H1 (cell line): ENCODE results near the gene TIMM9. TPM values are rescaled to one million over a fixed set of nuclear protein-coding genes. Genes with fewer than 3 reads are reported as not detected.

Experiments used
- EP300 ChIP-seq, 2 experiments: IDR thresholded peaks; 1 replicate in 1 of 2; 2 replicates in 1 of 2; pipeline ENCODE4 v1.6.1; 2011 to 2012; ENCODE audit warnings: low read depth in 2 of 2, low read length in 2 of 2, mild to moderate bottlenecking in 2 of 2, borderline replicate concordance in 1 of 2, inconsistent platforms in 1 of 2, moderate library complexity in 1 of 2
- GTF2F1 ChIP-seq: IDR thresholded peaks from 2 replicates; pipeline ENCODE4 v1.6.1; 2012; ENCODE audit warnings: low read depth, low read length, improper control_type of control experiment, borderline replicate concordance
- KDM1A ChIP-seq: fragments of 200-600, 300-600 bp; sonication (generic); IDR thresholded peaks from 2 replicates; pipeline ENCODE4 v1.7.1; 2016; ENCODE audit warnings: mild to moderate bottlenecking, low read length, borderline replicate concordance
- KDM4A ChIP-seq: IDR thresholded peaks from one replicate; pipeline ENCODE4 v1.7.1; 2012; ENCODE audit warnings: low read depth, mild to moderate bottlenecking, moderate library complexity, low read length, inconsistent platforms; ENCODE audit not compliant: severe bottlenecking
- PHF8 ChIP-seq: fragments of 200-600 bp; sonication (generic); conservative IDR thresholded peaks from 2 replicates; pipeline ENCODE4 v1.7.1; 2012; ENCODE audit warnings: low read depth, mild to moderate bottlenecking, inconsistent platforms, low read length, moderate library complexity
- POLR2A ChIP-seq, 2 experiments: IDR thresholded peaks; 1 replicate in 1 of 2; 2 replicates in 1 of 2; pipeline ENCODE4 v1.6.1; 2011; ENCODE audit warnings: low read depth in 2 of 2, low read length in 2 of 2, mild to moderate bottlenecking in 2 of 2; ENCODE audit errors: control extremely low read depth in 1 of 2
- SRF ChIP-seq: IDR thresholded peaks from 2 replicates; pipeline ENCODE4 v1.6.1; 2011; ENCODE audit warnings: mild to moderate bottlenecking, low read depth, low read length, moderate library complexity
- TBP ChIP-seq: IDR thresholded peaks from 2 replicates; pipeline ENCODE4 v1.6.1; 2011; ENCODE audit warnings: low read depth, low read length, improper control_type of control experiment
- ZNF274 ChIP-seq: IDR thresholded peaks from 2 replicates; pipeline ENCODE4 v1.7.0; 2012; ENCODE audit warnings: low read length, borderline replicate concordance; ENCODE audit errors: extremely low read depth
- polyA plus RNA-seq, 7 experiments: library from polyadenylated mRNA; depleted of rRNA in 3 of 7; stranded (reverse) in 5 of 7; unstranded in 2 of 7; fragments of >200 nt in 5 of 7; fragments of 200-250 nt in 2 of 7; gene quantifications; 1 replicate in 5 of 7; 2 replicates in 1 of 7; 4 replicates in 1 of 7; pipeline versions ENCODE4 v1.2.1 to v1.2.3, GENCODE V29; 2011 to 2013; ENCODE audit warnings: missing spikeins in 2 of 7, mixed read lengths in 2 of 7
- total RNA-seq: library from RNA; stranded (reverse); fragmentation: NEBNext Ultra II Directional; extraction: Animal tissue kit (Norgen Biotek cat#: 25700); gene quantifications from 2 replicates; pipeline ENCODE4 v1.2.1, GENCODE V29; 2021
- TF ChIP-seq, protein P1 (sequence below): fragments of 300-600 bp; sonication (generic); IDR thresholded peaks from 2 replicates; pipeline ENCODE4 v1.7.1; 2012; ENCODE audit warnings: low read length, moderate library complexity, mild to moderate bottlenecking, inconsistent platforms; ENCODE audit not compliant: insufficient replicate concordance
- TF ChIP-seq, protein P2 (sequence below): IDR thresholded peaks from 2 replicates; pipeline ENCODE4 v1.6.1; 2012; ENCODE audit warnings: inconsistent platforms

Gene TIMM9
- total and polyA plus RNA-seq, 2 of the 8 experiments (the other 6 are each of a cell fraction or from before 2014, with no cell fraction given): 24.0 to 52.2 TPM

DNA sequence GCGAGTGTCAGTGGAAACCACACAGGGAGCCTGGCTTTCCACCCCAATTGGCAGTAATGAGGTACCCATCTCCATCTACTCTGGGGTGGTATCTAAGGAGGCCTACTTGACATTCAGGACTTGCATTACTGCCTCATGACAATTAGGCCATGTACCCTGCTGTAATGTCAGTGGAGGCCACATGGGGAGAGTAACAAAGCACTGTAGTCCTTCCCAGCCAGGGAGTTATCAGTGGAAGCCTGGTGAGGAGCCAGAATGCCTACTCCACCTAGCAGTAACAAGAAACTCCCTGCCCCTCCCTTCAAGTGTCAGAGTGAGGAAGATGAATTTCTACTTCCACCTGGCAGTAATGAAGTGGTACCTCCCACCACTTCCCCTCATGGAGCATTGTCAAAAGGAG lies 12.5 kb downstream of the TIMM9 start (continued):
- TF ChIP-seq, protein P1, sequence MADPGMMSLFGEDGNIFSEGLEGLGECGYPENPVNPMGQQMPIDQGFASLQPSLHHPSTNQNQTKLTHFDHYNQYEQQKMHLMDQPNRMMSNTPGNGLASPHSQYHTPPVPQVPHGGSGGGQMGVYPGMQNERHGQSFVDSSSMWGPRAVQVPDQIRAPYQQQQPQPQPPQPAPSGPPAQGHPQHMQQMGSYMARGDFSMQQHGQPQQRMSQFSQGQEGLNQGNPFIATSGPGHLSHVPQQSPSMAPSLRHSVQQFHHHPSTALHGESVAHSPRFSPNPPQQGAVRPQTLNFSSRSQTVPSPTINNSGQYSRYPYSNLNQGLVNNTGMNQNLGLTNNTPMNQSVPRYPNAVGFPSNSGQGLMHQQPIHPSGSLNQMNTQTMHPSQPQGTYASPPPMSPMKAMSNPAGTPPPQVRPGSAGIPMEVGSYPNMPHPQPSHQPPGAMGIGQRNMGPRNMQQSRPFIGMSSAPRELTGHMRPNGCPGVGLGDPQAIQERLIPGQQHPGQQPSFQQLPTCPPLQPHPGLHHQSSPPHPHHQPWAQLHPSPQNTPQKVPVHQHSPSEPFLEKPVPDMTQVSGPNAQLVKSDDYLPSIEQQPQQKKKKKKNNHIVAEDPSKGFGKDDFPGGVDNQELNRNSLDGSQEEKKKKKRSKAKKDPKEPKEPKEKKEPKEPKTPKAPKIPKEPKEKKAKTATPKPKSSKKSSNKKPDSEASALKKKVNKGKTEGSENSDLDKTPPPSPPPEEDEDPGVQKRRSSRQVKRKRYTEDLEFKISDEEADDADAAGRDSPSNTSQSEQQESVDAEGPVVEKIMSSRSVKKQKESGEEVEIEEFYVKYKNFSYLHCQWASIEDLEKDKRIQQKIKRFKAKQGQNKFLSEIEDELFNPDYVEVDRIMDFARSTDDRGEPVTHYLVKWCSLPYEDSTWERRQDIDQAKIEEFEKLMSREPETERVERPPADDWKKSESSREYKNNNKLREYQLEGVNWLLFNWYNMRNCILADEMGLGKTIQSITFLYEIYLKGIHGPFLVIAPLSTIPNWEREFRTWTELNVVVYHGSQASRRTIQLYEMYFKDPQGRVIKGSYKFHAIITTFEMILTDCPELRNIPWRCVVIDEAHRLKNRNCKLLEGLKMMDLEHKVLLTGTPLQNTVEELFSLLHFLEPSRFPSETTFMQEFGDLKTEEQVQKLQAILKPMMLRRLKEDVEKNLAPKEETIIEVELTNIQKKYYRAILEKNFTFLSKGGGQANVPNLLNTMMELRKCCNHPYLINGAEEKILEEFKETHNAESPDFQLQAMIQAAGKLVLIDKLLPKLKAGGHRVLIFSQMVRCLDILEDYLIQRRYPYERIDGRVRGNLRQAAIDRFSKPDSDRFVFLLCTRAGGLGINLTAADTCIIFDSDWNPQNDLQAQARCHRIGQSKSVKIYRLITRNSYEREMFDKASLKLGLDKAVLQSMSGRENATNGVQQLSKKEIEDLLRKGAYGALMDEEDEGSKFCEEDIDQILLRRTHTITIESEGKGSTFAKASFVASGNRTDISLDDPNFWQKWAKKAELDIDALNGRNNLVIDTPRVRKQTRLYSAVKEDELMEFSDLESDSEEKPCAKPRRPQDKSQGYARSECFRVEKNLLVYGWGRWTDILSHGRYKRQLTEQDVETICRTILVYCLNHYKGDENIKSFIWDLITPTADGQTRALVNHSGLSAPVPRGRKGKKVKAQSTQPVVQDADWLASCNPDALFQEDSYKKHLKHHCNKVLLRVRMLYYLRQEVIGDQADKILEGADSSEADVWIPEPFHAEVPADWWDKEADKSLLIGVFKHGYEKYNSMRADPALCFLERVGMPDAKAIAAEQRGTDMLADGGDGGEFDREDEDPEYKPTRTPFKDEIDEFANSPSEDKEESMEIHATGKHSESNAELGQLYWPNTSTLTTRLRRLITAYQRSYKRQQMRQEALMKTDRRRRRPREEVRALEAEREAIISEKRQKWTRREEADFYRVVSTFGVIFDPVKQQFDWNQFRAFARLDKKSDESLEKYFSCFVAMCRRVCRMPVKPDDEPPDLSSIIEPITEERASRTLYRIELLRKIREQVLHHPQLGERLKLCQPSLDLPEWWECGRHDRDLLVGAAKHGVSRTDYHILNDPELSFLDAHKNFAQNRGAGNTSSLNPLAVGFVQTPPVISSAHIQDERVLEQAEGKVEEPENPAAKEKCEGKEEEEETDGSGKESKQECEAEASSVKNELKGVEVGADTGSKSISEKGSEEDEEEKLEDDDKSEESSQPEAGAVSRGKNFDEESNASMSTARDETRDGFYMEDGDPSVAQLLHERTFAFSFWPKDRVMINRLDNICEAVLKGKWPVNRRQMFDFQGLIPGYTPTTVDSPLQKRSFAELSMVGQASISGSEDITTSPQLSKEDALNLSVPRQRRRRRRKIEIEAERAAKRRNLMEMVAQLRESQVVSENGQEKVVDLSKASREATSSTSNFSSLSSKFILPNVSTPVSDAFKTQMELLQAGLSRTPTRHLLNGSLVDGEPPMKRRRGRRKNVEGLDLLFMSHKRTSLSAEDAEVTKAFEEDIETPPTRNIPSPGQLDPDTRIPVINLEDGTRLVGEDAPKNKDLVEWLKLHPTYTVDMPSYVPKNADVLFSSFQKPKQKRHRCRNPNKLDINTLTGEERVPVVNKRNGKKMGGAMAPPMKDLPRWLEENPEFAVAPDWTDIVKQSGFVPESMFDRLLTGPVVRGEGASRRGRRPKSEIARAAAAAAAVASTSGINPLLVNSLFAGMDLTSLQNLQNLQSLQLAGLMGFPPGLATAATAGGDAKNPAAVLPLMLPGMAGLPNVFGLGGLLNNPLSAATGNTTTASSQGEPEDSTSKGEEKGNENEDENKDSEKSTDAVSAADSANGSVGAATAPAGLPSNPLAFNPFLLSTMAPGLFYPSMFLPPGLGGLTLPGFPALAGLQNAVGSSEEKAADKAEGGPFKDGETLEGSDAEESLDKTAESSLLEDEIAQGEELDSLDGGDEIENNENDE: no peak
- TF ChIP-seq EP300 (IDR thresholded peaks at IDR 0.05; ENCODE audit: borderline replicate concordance in 1 of 2, low read depth in 2 of 2, low read length in 2 of 2) (no peak), KDM1A (no peak), SRF (no peak), ZNF274 (no peak), GTF2F1 (no peak), POLR2A (IDR thresholded peaks at IDR 0.05; ENCODE audit: control extremely low read depth in 1 of 2, low read depth in 2 of 2, low read length in 2 of 2) (no peak), PHF8 (no peak), KDM4A (no peak), TBP (no peak)
- TF ChIP-seq, protein P2, sequence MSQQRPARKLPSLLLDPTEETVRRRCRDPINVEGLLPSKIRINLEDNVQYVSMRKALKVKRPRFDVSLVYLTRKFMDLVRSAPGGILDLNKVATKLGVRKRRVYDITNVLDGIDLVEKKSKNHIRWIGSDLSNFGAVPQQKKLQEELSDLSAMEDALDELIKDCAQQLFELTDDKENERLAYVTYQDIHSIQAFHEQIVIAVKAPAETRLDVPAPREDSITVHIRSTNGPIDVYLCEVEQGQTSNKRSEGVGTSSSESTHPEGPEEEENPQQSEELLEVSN: no peak
